ENCODE measurements around the gene STK11. TPM values are rescaled to one million over a fixed set of nuclear protein-coding genes. Genes with fewer than 3 reads are reported as not detected.

STK11 gene
- total RNA-seq, 3 donors from 2014 or later, result 32.8 to 55.0 (median 52.1) TPM

- Histone ChIP-seq H3K4me1 (peaks cover 22 to 27% of the 10 kb centered on the region in 2 donors), H3K27me3 (no peaks in the 10 kb centered on the region), H3K9me3 (no peaks in the 10 kb centered on the region), H3K27ac (no peak overlapping the region), H3K36me3 (no peaks in the 10 kb centered on the region), H3K4me3 (no peak overlapping the region)
- intact Hi-C loops (cut with DNase I; ENCODE audit: low total_unique reads), result no loop called here
- DNase-seq (ENCODE audit: low spot score in 2 of 2), result no peak
- no peak for TF ChIP-seq POLR2A (IDR thresholded peaks at IDR 0.05)
- TF ChIP-seq POLR2AphosphoS5 (IDR thresholded peaks at IDR 0.05), result no peak
- TF ChIP-seq CTCF (IDR thresholded peaks at IDR 0.05), result no peak
Measured at GRCh38 chr19:1158885-1159448, 46.6 kb upstream of the STK11 start.

GRCh38 chr19:1159864-1160595, 45.5 kb upstream of the STK11 start:
- DNase-seq (ENCODE audit: low spot score in 2 of 2), result no peak
- TF ChIP-seq POLR2A (IDR thresholded peaks at IDR 0.05) (no peak), CTCF (IDR thresholded peaks at IDR 0.05) (no peak), POLR2AphosphoS5 (IDR thresholded peaks at IDR 0.05) (no peak)
- Histone ChIP-seq H3K27me3 (no peaks in the 10 kb centered on the region), H3K9me3 (no peaks in the 10 kb centered on the region), H3K4me1 (peaks cover 12 to 17% of the 10 kb centered on the region in 2 donors), H3K4me3 (no peak overlapping the region), H3K36me3 (no peaks in the 10 kb centered on the region), H3K27ac (peak overlapping the region in 1 of 2 donors; percentile 58)
- intact Hi-C loops (cut with DNase I; ENCODE audit: low total_unique reads), result no loop called here

- Histone ChIP-seq H3K4me1 (peaks cover 3 to 7% of the 10 kb centered on the region in 2 donors), H3K27me3 (no peaks in the 10 kb centered on the region), H3K36me3 (no peaks in the 10 kb centered on the region), H3K27ac (peak overlapping the region; percentile 55 to 60), H3K9me3 (no peaks in the 10 kb centered on the region), H3K4me3 (no peak overlapping the region)
- intact Hi-C loops (cut with DNase I; ENCODE audit: low total_unique reads), result no loop called here
- TF ChIP-seq POLR2A (IDR thresholded peaks at IDR 0.05) (no peak), CTCF (IDR thresholded peaks at IDR 0.05) (no peak), POLR2AphosphoS5 (IDR thresholded peaks at IDR 0.05) (no peak)
- DNase-seq (ENCODE audit: low spot score in 2 of 2), result no peak
Measured at GRCh38 chr19:1161716-1162115, 43.9 kb upstream of the STK11 start.

GRCh38 chr19:1162404-1163282, 42.9 kb upstream of the STK11 start:
- Histone ChIP-seq H3K36me3 (no peaks in the 10 kb centered on the region), H3K4me1 (peaks cover 11 to 17% of the 10 kb centered on the region in 2 donors), H3K27me3 (no peaks in the 10 kb centered on the region), H3K4me3 (no peak overlapping the region), H3K27ac (peak overlapping the region in 1 of 2 donors; percentile 58), H3K9me3 (no peaks in the 10 kb centered on the region)
- TF ChIP-seq CTCF (IDR thresholded peaks at IDR 0.05), result no peak
- TF ChIP-seq POLR2A (IDR thresholded peaks at IDR 0.05), result no peak
- TF ChIP-seq POLR2AphosphoS5 (IDR thresholded peaks at IDR 0.05), result no peak
- DNase-seq (ENCODE audit: low spot score in 2 of 2), result no peak
- intact Hi-C loops (cut with DNase I; ENCODE audit: low total_unique reads), result no loop called here

Measured in breast epithelium (tissue), 4 donors.